Mononuclear cell (primary cell): ENCODE measurements around the gene DNAJC1. TPM values are rescaled to one million over a fixed set of nuclear protein-coding genes. Genes with fewer than 3 reads are reported as not detected.
"Not testable (repeated sequence)": the region's sequence is repeated elsewhere in the genome, so short reads cannot be mapped to it uniquely, and the experiment has no call there.

Source experiments
- H3K27me3 ChIP-seq: 2 replicates; pipeline ENCODE4 v1.6.0; 2011; ENCODE audit warnings: low read length, control low read depth; ENCODE audit not compliant: insufficient read depth
- H3K4me1 ChIP-seq: 2 replicates; pipeline ENCODE4 v1.5.1; 2011; ENCODE audit warnings: mild to moderate bottlenecking, low read length, control low read depth; ENCODE audit not compliant: insufficient read depth
- H3K4me3 ChIP-seq: 2 replicates; pipeline ENCODE4 v1.5.1; 2011; ENCODE audit warnings: mild to moderate bottlenecking, low read length, moderate library complexity
- H3K9me3 ChIP-seq: 2 replicates; pipeline ENCODE4 v1.5.1; 2011; ENCODE audit warnings: low read depth, mild to moderate bottlenecking, control low read depth, low read length
- total RNA-seq: library from RNA; depleted of rRNA; stranded (reverse); fragments of >200 nt; gene quantifications from one replicate; pipeline ENCODE4 v1.2.3, GENCODE V29; 2012

Gene DNAJC1
- total RNA-seq, 1 donor = 50.1 TPM

DNA sequence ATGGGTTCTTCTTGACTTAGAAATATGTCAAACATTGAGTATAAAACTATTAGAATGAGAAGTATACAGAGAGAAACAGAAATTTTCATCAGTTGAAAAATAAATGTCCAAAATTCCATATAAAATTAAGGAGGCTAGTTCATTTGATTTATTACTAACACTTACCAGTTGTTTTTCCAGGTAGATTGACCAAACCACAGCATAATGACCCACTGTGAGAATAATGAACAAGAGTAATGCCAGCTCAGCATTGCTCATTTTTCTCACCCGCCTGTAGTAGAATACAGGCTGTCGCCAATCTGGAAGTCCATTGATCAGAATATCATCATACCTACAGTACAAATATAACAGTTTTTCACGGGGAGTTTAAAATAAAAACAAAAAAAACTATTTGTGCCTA is 82.9 kb downstream of the DNAJC1 start:
- Histone ChIP-seq H3K9me3 (no peaks in the 10 kb centered on the region), H3K27me3 (no peaks in the 10 kb centered on the region), H3K4me3 (no peak overlapping the region), H3K4me1 (no peaks in the 10 kb centered on the region)

- no peak overlapping the region for H3K4me3 ChIP-seq
Observed at GRCh38 chr10:21919906-21920305, 83.6 kb downstream of the DNAJC1 start.

DNA sequence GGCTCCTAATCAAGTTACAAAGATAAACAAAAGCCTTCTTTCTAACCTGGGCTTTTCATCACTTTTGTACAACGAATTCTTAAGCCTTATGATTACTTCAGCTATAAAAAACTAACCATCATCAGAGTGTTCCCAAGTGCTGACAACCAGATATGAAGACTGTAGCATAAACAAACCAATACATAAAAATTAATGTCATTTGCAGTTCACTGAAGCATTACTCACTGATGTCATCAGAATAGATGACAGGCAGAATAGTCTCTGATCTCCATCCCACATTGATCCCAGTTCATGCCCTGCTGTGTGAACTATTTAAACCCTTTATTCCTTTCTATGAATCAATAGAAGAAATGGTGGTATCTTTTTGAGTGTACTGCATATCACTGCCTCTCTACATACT is 84.4 kb downstream of the DNAJC1 start:
- no peaks in the 10 kb centered on the region for H3K27me3 ChIP-seq
- no peak overlapping the region for H3K4me3 ChIP-seq
- no peaks in the 10 kb centered on the region for H3K4me1 ChIP-seq
- no peaks in the 10 kb centered on the region for H3K9me3 ChIP-seq

More at GRCh38 chr10:21919906-21920305, 83.6 kb downstream of the DNAJC1 start:
- Histone ChIP-seq H3K9me3 (no peaks in the 10 kb centered on the region), H3K27me3 (no peaks in the 10 kb centered on the region), H3K4me1 (no peaks in the 10 kb centered on the region)

GRCh38 chr10:21912625-21913024 is 90.9 kb downstream of the DNAJC1 start:
- Histone ChIP-seq H3K27me3 (no peaks in the 10 kb centered on the region), H3K4me1 (no peaks in the 10 kb centered on the region), H3K9me3 (no peaks in the 10 kb centered on the region), H3K4me3 (no peak overlapping the region)

DNA sequence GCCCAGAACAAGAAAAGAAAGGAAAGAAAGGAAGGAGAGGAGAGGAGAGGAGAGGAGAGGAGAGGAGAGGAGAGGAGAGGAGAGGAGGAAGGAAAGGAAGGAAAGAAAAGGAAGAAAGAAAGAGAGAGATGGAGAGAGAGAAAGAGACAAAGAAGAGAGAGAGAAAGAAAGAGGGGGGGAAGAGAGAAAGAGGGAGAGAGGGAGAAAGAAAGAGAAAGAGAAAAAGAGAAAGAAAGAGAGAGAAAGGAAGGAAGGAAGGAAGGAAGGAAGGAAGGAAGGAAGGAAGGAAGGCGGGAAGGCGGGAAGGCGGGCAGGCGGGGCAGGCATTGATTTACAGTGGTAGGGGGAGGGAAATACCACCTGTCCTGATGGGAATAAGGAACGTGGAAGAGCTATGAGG is 92.7 kb downstream of the DNAJC1 start:
- H3K27me3 ChIP-seq = no peaks in the 10 kb centered on the region
- no peak overlapping the region for H3K4me3 ChIP-seq
- H3K9me3 ChIP-seq = no peaks in the 10 kb centered on the region
- no peaks in the 10 kb centered on the region for H3K4me1 ChIP-seq

DNA sequence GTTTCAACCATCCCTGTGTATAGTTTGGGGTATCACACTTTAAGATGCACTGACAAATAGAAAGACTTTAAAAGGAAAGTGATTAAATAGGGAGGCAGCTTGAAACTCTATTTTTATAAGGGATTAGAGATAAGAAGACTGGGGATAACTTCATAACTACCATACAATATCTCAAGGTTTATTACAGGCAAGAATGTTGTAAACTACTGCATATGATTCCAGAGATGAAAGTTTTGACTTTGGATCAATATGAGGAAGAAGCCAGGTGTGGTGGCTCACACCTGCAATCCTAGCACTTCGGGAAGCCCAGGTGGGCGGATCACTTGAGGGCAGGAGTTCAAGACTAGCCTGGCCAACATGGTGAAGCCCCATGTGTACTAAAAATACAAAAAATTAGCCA is 96.1 kb downstream of the DNAJC1 start:
- no peaks in the 10 kb centered on the region for H3K9me3 ChIP-seq
- H3K27me3 ChIP-seq = no peaks in the 10 kb centered on the region
- H3K4me1 ChIP-seq = no peaks in the 10 kb centered on the region

DNA sequence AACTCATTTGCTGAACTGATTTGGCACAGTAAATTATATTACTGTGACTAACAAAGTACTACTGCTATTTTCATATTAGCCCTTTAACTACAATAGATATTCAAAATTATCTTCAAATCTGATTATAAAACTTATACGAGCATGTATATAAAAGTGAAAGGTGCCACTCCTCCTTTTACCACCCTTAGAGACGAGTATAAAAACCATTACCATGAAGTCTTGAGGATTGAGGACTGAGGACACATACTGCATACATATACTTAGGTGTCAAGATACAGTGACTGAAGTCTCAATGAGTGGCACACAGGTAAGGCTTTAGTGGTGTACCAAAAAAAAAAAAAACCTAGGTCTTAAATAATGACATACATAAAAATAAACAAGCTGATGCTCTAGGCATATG is 98.6 kb downstream of the DNAJC1 start:
- Histone ChIP-seq H3K9me3 (no peaks in the 10 kb centered on the region), H3K4me3 (no peak overlapping the region), H3K4me1 (no peaks in the 10 kb centered on the region), H3K27me3 (no peaks in the 10 kb centered on the region)

More for the DNA sequence above, 96.1 kb downstream of the DNAJC1 start:
- no peak overlapping the region for H3K4me3 ChIP-seq

- Histone ChIP-seq H3K4me1 (no peaks in the 10 kb centered on the region), H3K4me3 (no peak overlapping the region), H3K27me3 (no peaks in the 10 kb centered on the region), H3K9me3 (no peaks in the 10 kb centered on the region)
Observed at GRCh38 chr10:21899736-21900135, 103.8 kb downstream of the DNAJC1 start.

GRCh38 chr10:21895932-21896331 is 107.6 kb downstream of the DNAJC1 start:
- Histone ChIP-seq H3K9me3 (no peaks in the 10 kb centered on the region), H3K4me3 (no peak overlapping the region), H3K4me1 (no peaks in the 10 kb centered on the region), H3K27me3 (no peaks in the 10 kb centered on the region)

DNA sequence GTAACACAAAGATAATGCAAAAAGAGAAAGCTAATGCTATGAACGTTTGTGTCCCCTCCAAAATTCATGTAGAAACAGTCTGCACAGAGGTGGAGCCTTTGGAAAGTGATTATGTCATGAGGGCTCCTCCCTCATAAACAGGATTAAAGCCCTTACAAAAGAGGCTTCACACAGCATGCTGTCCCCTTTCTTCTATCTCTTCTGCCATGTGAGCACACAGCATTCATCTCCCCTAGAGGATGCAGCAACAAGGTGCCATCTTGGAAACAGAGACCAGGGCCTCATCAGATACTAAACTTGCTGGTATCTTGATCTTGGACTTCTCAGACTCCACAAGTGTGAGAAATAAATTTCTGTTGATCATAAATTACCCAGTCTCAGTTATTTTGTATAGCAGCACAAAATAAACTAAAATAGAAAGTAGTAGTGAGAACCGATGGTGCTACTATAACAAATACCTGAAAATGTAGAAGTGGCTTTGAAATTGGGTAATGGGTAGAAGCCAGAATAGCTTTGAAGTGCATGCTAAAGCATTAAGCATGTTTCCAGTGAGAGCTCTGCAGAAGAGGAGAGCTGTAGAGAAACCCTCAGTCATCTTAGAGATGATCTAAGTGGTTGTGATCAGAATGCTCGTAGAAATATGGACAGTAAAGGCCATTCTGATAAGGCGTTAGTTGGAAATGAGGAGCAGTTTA is 108.7 kb downstream of the DNAJC1 start:
- H3K4me3 ChIP-seq = no peak overlapping the region
- no peaks in the 10 kb centered on the region for H3K9me3 ChIP-seq
- peaks cover 6% of the 10 kb centered on the region for H3K4me1 ChIP-seq
- H3K27me3 ChIP-seq = no peaks in the 10 kb centered on the region

DNA sequence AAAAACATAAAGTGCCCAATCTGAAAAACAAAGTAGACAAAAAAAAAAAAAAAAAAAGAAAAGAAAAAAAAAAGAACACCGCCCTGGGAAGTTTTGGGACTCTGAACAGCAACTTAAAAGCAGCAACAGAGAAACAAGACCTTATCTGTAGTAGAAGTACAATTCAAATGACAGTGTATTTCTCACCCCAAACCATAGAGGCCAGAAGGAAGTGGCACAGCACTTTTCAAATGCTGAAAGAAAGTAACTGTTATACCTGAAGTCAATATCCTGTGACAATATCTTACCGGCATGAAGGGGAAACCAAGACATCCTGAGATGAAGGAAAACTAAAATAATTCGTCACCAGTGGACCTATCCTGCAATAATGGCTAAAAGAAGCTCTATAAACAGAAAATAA is 112.1 kb downstream of the DNAJC1 start:
- no peaks in the 10 kb centered on the region for H3K9me3 ChIP-seq
- no peak overlapping the region for H3K4me3 ChIP-seq
- no peaks in the 10 kb centered on the region for H3K27me3 ChIP-seq
- H3K4me1 ChIP-seq = peaks cover 15% of the 10 kb centered on the region

DNA sequence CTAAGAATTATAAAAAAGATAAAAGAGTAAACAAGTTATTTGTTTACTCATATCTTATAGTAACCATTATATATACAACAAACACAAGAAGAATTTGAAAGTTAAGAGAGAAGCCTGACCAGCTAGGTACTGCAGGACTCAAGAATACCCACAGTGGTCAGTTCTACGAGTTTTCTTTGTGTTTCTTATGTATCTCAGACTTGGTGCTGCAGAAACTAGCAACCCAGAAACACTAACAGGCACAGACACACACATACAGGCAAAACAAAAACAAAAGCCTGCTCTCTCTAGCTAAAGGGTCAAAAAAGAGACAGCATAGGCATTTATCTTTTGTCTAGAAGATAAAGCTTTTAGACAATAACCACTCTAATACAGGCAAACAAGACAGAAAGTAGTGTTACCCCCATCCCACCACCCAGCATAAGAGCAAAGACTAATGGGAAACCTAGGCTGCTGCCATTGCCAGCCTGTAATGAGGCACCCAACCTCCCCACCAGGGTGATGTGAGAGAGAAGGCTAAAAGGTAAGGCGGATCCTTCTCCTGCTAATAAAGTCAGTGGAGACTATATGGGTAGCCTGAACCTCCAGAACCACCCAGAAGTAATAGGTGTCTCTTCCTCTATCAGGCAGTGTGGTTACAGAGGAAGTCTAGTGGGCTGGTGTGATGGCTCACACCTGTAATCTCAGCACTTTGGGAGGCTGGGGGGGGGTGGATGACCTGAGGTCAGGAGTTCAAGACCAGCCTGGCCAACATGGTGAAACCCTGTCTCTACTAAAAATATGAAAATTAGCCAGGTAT is 113.9 kb downstream of the DNAJC1 start:
- peaks cover 11% of the 10 kb centered on the region for H3K9me3 ChIP-seq
- no peak overlapping the region for H3K4me3 ChIP-seq
- H3K4me1 ChIP-seq = peaks cover 15% of the 10 kb centered on the region
- H3K27me3 ChIP-seq = no peaks in the 10 kb centered on the region

- Histone ChIP-seq H3K27me3 (no peaks in the 10 kb centered on the region), H3K4me1 (peaks cover 15% of the 10 kb centered on the region), H3K4me3 (no peak overlapping the region), H3K9me3 (peaks cover 11% of the 10 kb centered on the region)
Observed at GRCh38 chr10:21888959-21889358, 114.6 kb downstream of the DNAJC1 start.

GRCh38 chr10:21885940-21886339 is 117.6 kb downstream of the DNAJC1 start:
- H3K4me1 ChIP-seq = peaks cover 15% of the 10 kb centered on the region
- peaks cover 11% of the 10 kb centered on the region for H3K9me3 ChIP-seq
- H3K4me3 ChIP-seq = no peak overlapping the region
- no peaks in the 10 kb centered on the region for H3K27me3 ChIP-seq

DNA sequence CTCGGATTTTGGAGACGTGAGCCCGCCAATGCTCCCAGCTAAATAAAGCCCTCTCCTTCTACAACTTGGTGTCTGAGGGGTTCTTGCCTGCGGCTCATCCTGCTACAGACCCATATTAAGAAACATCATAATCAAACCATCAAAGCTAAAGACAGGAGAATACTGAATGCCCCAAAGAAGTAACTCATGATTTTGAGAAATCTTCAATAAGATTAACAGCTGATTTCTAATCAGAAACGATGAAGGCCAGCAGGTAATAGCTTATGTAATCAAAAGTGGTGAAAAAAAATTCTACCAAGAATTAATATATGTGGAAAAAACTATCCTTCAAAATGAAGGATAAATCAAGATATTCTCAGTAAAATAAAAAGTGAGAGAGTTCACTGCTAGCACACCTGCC is 130.3 kb downstream of the DNAJC1 start:
- H3K4me3 ChIP-seq = no peak overlapping the region

GRCh38 chr10:21872771-21873170 is 130.8 kb downstream of the DNAJC1 start:
- not testable (repeated sequence) for H3K4me3 ChIP-seq, H3K4me1 ChIP-seq, H3K27me3 ChIP-seq
- H3K9me3 ChIP-seq = peaks cover 11% of the 10 kb centered on the region

More for the DNA sequence above, 130.3 kb downstream of the DNAJC1 start:
- Histone ChIP-seq H3K9me3 (peaks cover 11% of the 10 kb centered on the region), H3K27me3 (no peaks in the 10 kb centered on the region), H3K4me1 (no peaks in the 10 kb centered on the region)
